HCT116 (cell line): ENCODE results near the gene FAM118A. TPM values are rescaled to one million over a fixed set of nuclear protein-coding genes. Genes with fewer than 3 reads are reported as not detected.

Experiments used
- ATAC-seq: fragments of 200-7000 bp; cut with Tn5 transposase; 2 replicates; pipeline ENCODE4 v1.9.1; 2020; ENCODE audit warnings: mild to moderate bottlenecking, moderate library complexity
- BruUV-seq: library from RNA; stranded (reverse); fragments of 400-500 nt; replicated peaks from 2 replicates; lab custom pipeline; 2021; lab: Mats Ljungman, UMichigan
- CTCF ChIA-PET: fragments of 300-600 bp; sonication (Branson Sonifier 250); formaldehyde crosslinking; loops from one replicate; lab custom pipeline; 2021; ENCODE audit warnings: antibody characterized with exemption; lab: Charles Lee
- POLR2A ChIA-PET: fragments of 300-600, 350-600 bp; sonication (Branson Sonifier 250); formaldehyde crosslinking; loops from one replicate; lab custom pipeline; 2021; ENCODE audit warnings: antibody characterized with exemption; lab: Charles Lee
- RAD21 ChIA-PET, 2 experiments: fragments of 300-600 bp; sonication (Branson Sonifier 250); formaldehyde crosslinking; loops; one replicate each; lab custom pipeline; 2023; ENCODE audit warnings: low total read pairs in 2 of 2; ENCODE audit not compliant: uncharacterized antibody in 2 of 2, unreplicated experiment in 2 of 2, low non-redundant PET in 1 of 2; lab: Charles Lee
- DNase-seq: peaks from one replicate; pipeline ENCODE4 v3.0.0-alpha.2; 2010; ENCODE audit warnings: low read depth, low spot score
- H2AFZ ChIP-seq: fragments of 200-600 bp; shearing (Covaris generic), sonication (generic); 2 replicates; pipeline ENCODE4 v1.6.1; 2017; ENCODE audit warnings: low read depth, mixed run types, mixed read lengths, antibody characterized with exemption, low read length; ENCODE audit not compliant: poor library complexity, severe bottlenecking
- H3K27ac ChIP-seq: 2 replicates; pipeline ENCODE4 v1.5.1; 2012; ENCODE audit warnings: low read depth, low read length
- H3K27me3 ChIP-seq: fragments of 200-600 bp; sonication (generic); 2 replicates; pipeline ENCODE4 v1.6.1; 2016; ENCODE audit warnings: mixed run types, low read length, mixed read lengths; ENCODE audit not compliant: insufficient read depth
- H3K36me3 ChIP-seq, 2 experiments: fragments of 200-500 bp in 1 of 2; fragments of 200-600 bp in 1 of 2; sonication (Bioruptor generic) in 1 of 2; sonication (generic) in 1 of 2; 2 replicates each; pipeline versions ENCODE4 v1.5.1 to v1.6.1; 2014 to 2016; ENCODE audit warnings: low read length in 2 of 2, inconsistent platforms in 1 of 2, mixed read lengths in 1 of 2, mixed run types in 1 of 2; ENCODE audit not compliant: insufficient read depth in 2 of 2, control insufficient read depth in 1 of 2
- H3K4me1 ChIP-seq, 2 experiments: fragments of 200-600 bp in 1 of 2; sonication (generic) in 1 of 2; 2 replicates each; pipeline versions ENCODE4 v1.5.1 to v1.6.1; 2012 to 2017; ENCODE audit warnings: low read length in 2 of 2, inconsistent platforms in 1 of 2, mild to moderate bottlenecking in 1 of 2, mixed read lengths in 1 of 2, mixed run types in 1 of 2, moderate library complexity in 1 of 2; ENCODE audit not compliant: insufficient read depth in 2 of 2, control insufficient read depth in 1 of 2
- H3K4me2 ChIP-seq: fragments of 200-600 bp; sonication (generic); 2 replicates; pipeline ENCODE4 v1.6.1; 2017; ENCODE audit warnings: mixed run types, low read length, mixed read lengths
- H3K4me3 ChIP-seq, 2 experiments: fragments of 200-600 bp in 1 of 2; sonication (generic) in 1 of 2; replicated peaks in 1 of 2; 2 replicates each; pipeline ENCODE4 v1.5.1; 2011 to 2016; ENCODE audit warnings: low read length in 2 of 2, control low read depth in 1 of 2, low read depth in 1 of 2, mild to moderate bottlenecking in 1 of 2, mixed read lengths in 1 of 2, mixed run types in 1 of 2
- H3K79me2 ChIP-seq: fragments of 200-600 bp; sonication (generic); 2 replicates; pipeline ENCODE4 v1.6.1; 2017; ENCODE audit warnings: mild to moderate bottlenecking, mixed run types, low read length, moderate library complexity, mixed read lengths; ENCODE audit not compliant: insufficient read depth
- H3K9ac ChIP-seq: fragments of 200-600 bp; sonication (generic); 2 replicates; pipeline ENCODE4 v1.6.1; 2016; ENCODE audit warnings: low read length, mixed read lengths
- H3K9me2 ChIP-seq: fragments of 200-600 bp; sonication (generic), shearing (Covaris generic); 2 replicates; pipeline ENCODE4 v1.6.1; 2017; ENCODE audit warnings: mixed run types, mild to moderate bottlenecking, moderate library complexity; ENCODE audit not compliant: insufficient read depth
- H3K9me3 ChIP-seq, 2 experiments: fragments of 200-500 bp in 1 of 2; fragments of 200-600 bp in 1 of 2; sonication (Bioruptor generic) in 1 of 2; sonication (generic) in 1 of 2; 2 replicates each; pipeline ENCODE4 v1.6.1; 2014 to 2017; ENCODE audit warnings: low read length in 2 of 2, mixed read lengths in 2 of 2, inconsistent platforms in 1 of 2, low read depth in 1 of 2, mild to moderate bottlenecking in 1 of 2, mixed run types in 1 of 2, moderate library complexity in 1 of 2; ENCODE audit not compliant: control insufficient read depth in 1 of 2, insufficient read depth in 1 of 2
- H4K20me1 ChIP-seq: fragments of 200-600 bp; sonication (generic), shearing (Covaris generic); 2 replicates; pipeline ENCODE4 v1.6.1; 2017; ENCODE audit warnings: mixed run types, mild to moderate bottlenecking, moderate library complexity; ENCODE audit not compliant: insufficient read depth
- CBX3 ChIP-seq: IDR thresholded peaks from 2 replicates; pipeline ENCODE4 v1.6.1; 2012; ENCODE audit warnings: low read depth
- ELF1 ChIP-seq: IDR thresholded peaks from 2 replicates; pipeline ENCODE4 v1.6.1; 2012; ENCODE audit warnings: low read depth, borderline replicate concordance
- EZH2 ChIP-seq: fragments of 200-600 bp; sonication (generic); IDR thresholded peaks from 2 replicates; pipeline ENCODE4 v1.6.1; 2017; ENCODE audit warnings: antibody characterized with exemption, mixed run types
- JUND ChIP-seq: IDR thresholded peaks from 2 replicates; pipeline ENCODE4 v1.6.1; 2012
- MAX ChIP-seq: IDR thresholded peaks from 2 replicates; pipeline ENCODE4 v1.6.1; 2012
- POLR2AphosphoS5 ChIP-seq: IDR thresholded peaks from 2 replicates; pipeline ENCODE4 v1.6.1; 2011; ENCODE audit warnings: mild to moderate bottlenecking, low read depth, low read length, moderate library complexity
- REST ChIP-seq: IDR thresholded peaks from 2 replicates; pipeline ENCODE4 v1.6.1; 2012; ENCODE audit warnings: low read depth
- SRF ChIP-seq: IDR thresholded peaks from 2 replicates; pipeline ENCODE4 v1.6.1; 2012; ENCODE audit warnings: low read depth
- ZBTB33 ChIP-seq: IDR thresholded peaks from 2 replicates; pipeline ENCODE4 v1.6.1; 2011; ENCODE audit warnings: mild to moderate bottlenecking, low read length, moderate library complexity; ENCODE audit not compliant: insufficient replicate concordance; ENCODE audit errors: extremely low read depth
- intact Hi-C: fragments of 100-400 bp; cut with micrococcal nuclease; formaldehyde crosslinking; loops from 2 replicates; pipeline ENCODE4 v1.10.0; 2022
- total RNA-seq: library from RNA; stranded (reverse); gene quantifications from one replicate; pipeline ENCODE4 v1.2.1, GENCODE V29; 2021; ENCODE audit not compliant: unreplicated experiment
- TF ChIP-seq, protein P1 (sequence below): IDR thresholded peaks from 2 replicates; pipeline ENCODE4 v1.6.1; 2012
- TF ChIP-seq, protein P2 (sequence below), 3 experiments: fragments of 200-600 bp in 1 of 3; sonication (generic) in 1 of 3; IDR thresholded peaks in 2 of 3; conservative IDR thresholded peaks in 1 of 3; 2 replicates each; pipeline ENCODE4 v1.5.1; 2012 to 2017; ENCODE audit warnings: low read depth in 2 of 3, low read length in 2 of 3, antibody characterized with exemption in 1 of 3, borderline replicate concordance in 1 of 3, control low read depth in 1 of 3, mild to moderate bottlenecking in 1 of 3, mixed read lengths in 1 of 3, mixed run types in 1 of 3, moderate library complexity in 1 of 3; ENCODE audit not compliant: insufficient read depth in 1 of 3

Gene FAM118A
- total RNA-seq, 1 experiment from 2014 or later, result 43.2 TPM

DNA sequence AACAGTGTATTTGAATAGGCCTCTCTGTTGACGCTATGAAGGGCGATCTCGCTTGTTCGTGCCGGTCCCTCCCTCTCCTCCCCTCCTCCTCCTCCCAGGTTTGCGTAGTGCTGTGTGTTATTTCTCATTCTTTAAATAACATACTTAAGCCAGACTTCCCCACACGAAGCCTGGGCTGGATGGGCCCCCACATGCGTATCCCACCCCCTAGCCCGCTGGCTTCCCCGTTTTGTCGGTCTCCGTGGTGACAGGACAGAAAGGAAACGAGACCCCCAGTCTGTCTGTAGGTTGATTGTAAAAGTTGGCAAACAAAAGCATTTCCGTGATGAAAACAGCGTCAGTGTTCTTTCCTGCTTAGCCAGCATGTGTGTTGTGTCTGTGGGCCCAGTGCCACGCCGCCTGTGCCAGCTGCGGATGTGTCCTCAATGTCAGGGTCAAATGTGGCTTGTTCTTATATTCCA, 27.3 kb downstream of the FAM118A start:
- Histone ChIP-seq H4K20me1 (no peaks in the 10 kb centered on the region), H3K79me2 (no peaks in the 10 kb centered on the region), H3K36me3 (peaks cover 36% of the 10 kb centered on the region in 2 experiments; a peak in 3 of 4 replicates), H3K9ac (no peak overlapping the region), H3K27ac (no peak overlapping the region), H3K9me2 (no peaks in the 10 kb centered on the region), H2AFZ (no peak overlapping the region), H3K4me2 (no peak overlapping the region), H3K4me1 (no peaks in the 10 kb centered on the region), H3K27me3 (no peaks in the 10 kb centered on the region), H3K4me3 (no peak overlapping the region), H3K9me3 (no peaks in the 10 kb centered on the region)
- ATAC-seq (no peak), DNase-seq (no peak)
- ChIA-PET RAD21 (no interaction called here), POLR2A (no interaction called here), CTCF (no interaction called here)
- no TSS peak for BruUV-seq
- intact Hi-C loops, result no loop called here
- no peak for TF ChIP-seq EZH2
- no peak for TF ChIP-seq ELF1
- no peak for TF ChIP-seq REST
- TF ChIP-seq, all 23 proteins: peak for 0

- Histone ChIP-seq H3K79me2 (no peaks in the 10 kb centered on the region), H3K4me2 (no peak overlapping the region), H4K20me1 (no peaks in the 10 kb centered on the region), H3K27me3 (no peaks in the 10 kb centered on the region), H3K9me3 (no peaks in the 10 kb centered on the region), H3K36me3 (peaks cover 34 to 36% of the 10 kb centered on the region in 2 experiments; a peak in 3 of 4 replicates), H3K9ac (no peak overlapping the region), H3K4me1 (no peaks in the 10 kb centered on the region), H3K27ac (no peak overlapping the region), H3K9me2 (no peaks in the 10 kb centered on the region), H2AFZ (no peak overlapping the region), H3K4me3 (no peak overlapping the region)
- DNase-seq (no peak), ATAC-seq (no peak)
- ChIA-PET RAD21 (no interaction called here), CTCF (no interaction called here), POLR2A (no interaction called here)
- no TSS peak for BruUV-seq
- intact Hi-C loops, result no loop called here
- TF ChIP-seq ELF1, result no peak
- TF ChIP-seq, protein P1, sequence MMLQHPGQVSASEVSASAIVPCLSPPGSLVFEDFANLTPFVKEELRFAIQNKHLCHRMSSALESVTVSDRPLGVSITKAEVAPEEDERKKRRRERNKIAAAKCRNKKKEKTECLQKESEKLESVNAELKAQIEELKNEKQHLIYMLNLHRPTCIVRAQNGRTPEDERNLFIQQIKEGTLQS, result no peak
- TF ChIP-seq SRF, result no peak
- no peak for TF ChIP-seq JUND
- TF ChIP-seq CBX3, result no peak
- no peak for TF ChIP-seq MAX
- TF ChIP-seq EZH2, result no peak
- TF ChIP-seq POLR2AphosphoS5, result no peak
- TF ChIP-seq ZBTB33, result no peak
- TF ChIP-seq, protein P2, sequence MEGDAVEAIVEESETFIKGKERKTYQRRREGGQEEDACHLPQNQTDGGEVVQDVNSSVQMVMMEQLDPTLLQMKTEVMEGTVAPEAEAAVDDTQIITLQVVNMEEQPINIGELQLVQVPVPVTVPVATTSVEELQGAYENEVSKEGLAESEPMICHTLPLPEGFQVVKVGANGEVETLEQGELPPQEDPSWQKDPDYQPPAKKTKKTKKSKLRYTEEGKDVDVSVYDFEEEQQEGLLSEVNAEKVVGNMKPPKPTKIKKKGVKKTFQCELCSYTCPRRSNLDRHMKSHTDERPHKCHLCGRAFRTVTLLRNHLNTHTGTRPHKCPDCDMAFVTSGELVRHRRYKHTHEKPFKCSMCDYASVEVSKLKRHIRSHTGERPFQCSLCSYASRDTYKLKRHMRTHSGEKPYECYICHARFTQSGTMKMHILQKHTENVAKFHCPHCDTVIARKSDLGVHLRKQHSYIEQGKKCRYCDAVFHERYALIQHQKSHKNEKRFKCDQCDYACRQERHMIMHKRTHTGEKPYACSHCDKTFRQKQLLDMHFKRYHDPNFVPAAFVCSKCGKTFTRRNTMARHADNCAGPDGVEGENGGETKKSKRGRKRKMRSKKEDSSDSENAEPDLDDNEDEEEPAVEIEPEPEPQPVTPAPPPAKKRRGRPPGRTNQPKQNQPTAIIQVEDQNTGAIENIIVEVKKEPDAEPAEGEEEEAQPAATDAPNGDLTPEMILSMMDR (IDR thresholded peaks at IDR 0.05 in 2 of 3, conservative IDR thresholded peaks at IDR 0.05 in 1 of 3; ENCODE audit: borderline replicate concordance in 1 of 3, insufficient read depth in 1 of 3, low read depth in 2 of 3, low read length in 2 of 3), result no peak
Observed at GRCh38 chr22:45337536-45337935, 27.8 kb downstream of the FAM118A start.
